K562 (cell line): ENCODE data around the gene VTCN1. TPM values are rescaled to one million over a fixed set of nuclear protein-coding genes. Genes with fewer than 3 reads are reported as not detected.

Experiments used
- ATAC-seq: fragments of 200-7000 bp; cut with Tn5 transposase; 3 replicates; pipeline ENCODE4 v1.9.1; 2020; ENCODE audit warnings: moderate library complexity
- BruUV-seq: library from RNA; stranded (reverse); fragments of 400-500 nt; replicated peaks from 2 replicates; lab custom pipeline; 2021; lab: Mats Ljungman, UMichigan
- CTCF ChIA-PET: fragments of 300-600 bp; formaldehyde crosslinking; extraction: SDS; loops from one replicate; lab custom pipeline; 2021; ENCODE audit warnings: low intra/inter-chr PET ratio; lab: Yijun Ruan, JAX
- POLR2A ChIA-PET: fragments of 300-600, 350-650 bp; sonication (Branson Sonifier 250); formaldehyde crosslinking; extraction: SDS; loops from one replicate; lab custom pipeline; 2021; ENCODE audit warnings: antibody characterized with exemption, inconsistent platforms; lab: Yijun Ruan, JAX
- DNase-seq, 4 experiments: peaks; one replicate each; pipeline versions ENCODE4 v3.0.0 to v3.0.0-alpha.2; 2011 to 2018; ENCODE audit warnings: low spot score in 3 of 4, mixed read lengths in 3 of 4; ENCODE audit errors: extremely low read depth in 1 of 4
- FAIRE-seq: peaks from 2 replicates; lab custom pipeline; 2011; peaks lifted over from hg19 to GRCh38; lab: Jason Lieb, UNC
- H2AFZ ChIP-seq: 2 replicates; pipeline ENCODE4 v1.6.0; 2011; ENCODE audit warnings: low read depth, low read length, control low read depth, inconsistent platforms
- H3K27ac ChIP-seq: fragments of 200-600 bp; 3 replicates; pipeline ENCODE4 v1.8.0; 2011; ENCODE audit warnings: low read depth, mild to moderate bottlenecking, control low read depth, inconsistent platforms, low read length, moderate library complexity, mixed read lengths; ENCODE audit errors: extremely low read depth
- H3K27me3 ChIP-seq, 2 experiments: fragments of 300-600 bp in 1 of 2; 2 replicates in 1 of 2; 3 replicates in 1 of 2; pipeline versions ENCODE4 v1.6.0 to v1.8.0; 2011; ENCODE audit warnings: inconsistent platforms in 2 of 2, low read length in 2 of 2, mild to moderate bottlenecking in 1 of 2, mixed read lengths in 1 of 2, moderate library complexity in 1 of 2; ENCODE audit not compliant: control insufficient read depth in 2 of 2, insufficient read depth in 2 of 2
- H3K36me3 ChIP-seq: fragments of 300-600 bp; 3 replicates; pipeline ENCODE4 v1.8.0; 2011; ENCODE audit warnings: mild to moderate bottlenecking, low read length, inconsistent platforms; ENCODE audit not compliant: control insufficient read depth, insufficient read depth
- H3K4me1 ChIP-seq, 2 experiments: fragments of 200-600 bp in 1 of 2; replicated peaks in 1 of 2; 2 replicates in 1 of 2; 3 replicates in 1 of 2; pipeline versions ENCODE4 v1.5.1 to v1.8.0; 2011; ENCODE audit warnings: inconsistent platforms in 2 of 2, low read length in 2 of 2, mild to moderate bottlenecking in 1 of 2, mixed read lengths in 1 of 2, moderate library complexity in 1 of 2; ENCODE audit not compliant: control insufficient read depth in 2 of 2, insufficient read depth in 2 of 2
- H3K4me2 ChIP-seq: 2 replicates; pipeline ENCODE4 v1.6.1; 2011; ENCODE audit warnings: low read length, control low read depth, inconsistent platforms, mixed read lengths; ENCODE audit not compliant: insufficient read depth
- H3K4me3 ChIP-seq: fragments of 200-600 bp; sonication (generic), shearing (Covaris generic); 2 replicates; pipeline ENCODE4 v1.5.1; 2016; ENCODE audit warnings: control low read depth, inconsistent platforms
- H3K79me2 ChIP-seq: fragments of 200-600 bp; 3 replicates; pipeline ENCODE4 v1.8.0; 2011; ENCODE audit warnings: low read length, inconsistent platforms; ENCODE audit not compliant: control insufficient read depth, insufficient read depth
- H3K9ac ChIP-seq, 2 experiments: 2 replicates each; pipeline versions ENCODE4 v1.6.0 to v1.6.1; 2011; ENCODE audit warnings: low read depth in 2 of 2, low read length in 2 of 2, control low read depth in 1 of 2, inconsistent platforms in 1 of 2, mild to moderate bottlenecking in 1 of 2, mixed read lengths in 1 of 2; ENCODE audit not compliant: insufficient read depth in 1 of 2
- H3K9me1 ChIP-seq: one replicate; pipeline ENCODE4 v1.6.0; 2011; ENCODE audit warnings: inconsistent platforms, mild to moderate bottlenecking, low read length, moderate library complexity; ENCODE audit not compliant: control insufficient read depth, insufficient read depth
- H3K9me3 ChIP-seq: replicated peaks from 2 replicates; pipeline ENCODE4 v1.5.1; 2011; ENCODE audit warnings: low read depth, low read length, inconsistent platforms; ENCODE audit not compliant: control insufficient read depth, insufficient read depth
- H4K20me1 ChIP-seq: replicated peaks from 2 replicates; pipeline ENCODE4 v1.6.1; 2011; ENCODE audit warnings: low read length, inconsistent platforms, mixed read lengths; ENCODE audit not compliant: control insufficient read depth, insufficient read depth
- ARID2 ChIP-seq: fragments of 450-650 bp; IDR thresholded peaks from 2 replicates; pipeline ENCODE4 v1.6.1; 2017; ENCODE audit warnings: antibody characterized with exemption, mild to moderate bottlenecking
- HNRNPUL1 ChIP-seq: fragments of 200-400 bp; formaldehyde crosslinking; IDR thresholded peaks from 2 replicates; pipeline ENCODE4 v1.6.1; 2017; ENCODE audit warnings: low read length
- KHSRP ChIP-seq: fragments of 450-650 bp; IDR thresholded peaks from 2 replicates; pipeline ENCODE4 v1.6.1; 2017
- NR2C2 ChIP-seq, 2 experiments: fragments of 200-800 bp in 1 of 2; sonication (Bioruptor generic) in 1 of 2; sonication (generic) in 1 of 2; formaldehyde crosslinking in 1 of 2; IDR thresholded peaks; 2 replicates each; pipeline versions ENCODE4 v1.6.1 to v1.8.0; 2016 to 2022; ENCODE audit warnings: mild to moderate bottlenecking in 1 of 2, missing compliant biosample characterization in 1 of 2, missing genetic modification characterization in 1 of 2, missing genetic modification reagents in 1 of 2
- SRSF9 ChIP-seq: fragments of 200-400 bp; formaldehyde crosslinking; IDR thresholded peaks from 2 replicates; pipeline ENCODE4 v1.6.1; 2017; ENCODE audit warnings: low read depth, low read length, borderline replicate concordance
- ZNF282 ChIP-seq: sonication (generic); formaldehyde crosslinking; IDR thresholded peaks from 2 replicates; pipeline ENCODE4 v1.8.1; 2023; ENCODE audit warnings: missing genetic modification reagents
- ZNF507 ChIP-seq: conservative IDR thresholded peaks from 2 replicates; pipeline ENCODE4 v1.6.1; 2017; ENCODE audit warnings: missing genetic modification characterization, missing compliant biosample characterization
- in situ Hi-C: fragments of 300-500 bp; cut with MboI; formaldehyde crosslinking; loops from 4 replicates; pipeline ENCODE4 v1.15.0; 2018; ENCODE audit warnings: inconsistent platforms, mixed read lengths
- intact Hi-C: fragments of 100-400 bp; cut with micrococcal nuclease; formaldehyde crosslinking; loops from 2 replicates; pipeline ENCODE4 v1.14.2; 2022
- polyA plus RNA-seq, 8 experiments: library from polyadenylated mRNA; depleted of rRNA in 4 of 8; stranded (reverse) in 5 of 8; unstranded in 3 of 8; fragments of >200 nt; fragmentation: Nextera tagmentation in 2 of 8; fragmentation: Illumina TruSeq in 1 of 8; extraction: Ambion mirVana in 2 of 8; extraction: Trizol in 1 of 8; gene quantifications; 2 replicates each; pipeline versions ENCODE4 v1.2.1 to v1.2.3, GENCODE V29; 2011 to 2014; ENCODE audit warnings: inconsistent platforms in 1 of 8, missing spikeins in 1 of 8
- total RNA-seq, 7 experiments: library from RNA; depleted of rRNA in 6 of 7; stranded (reverse); fragments of >200 nt in 6 of 7; fragmentation: Illumina TruSeq in 2 of 7; extraction: Trizol in 2 of 7; gene quantifications; 2 replicates each; pipeline versions ENCODE4 v1.2.1 to v1.2.3, GENCODE V29; 2011 to 2021; ENCODE audit warnings: low replicate concordance in 1 of 7
- TF ChIP-seq, protein P1 (sequence below): fragments of 200-400 bp; formaldehyde crosslinking; IDR thresholded peaks from 2 replicates; pipeline ENCODE4 v1.6.1; 2017; ENCODE audit warnings: mild to moderate bottlenecking, low read depth, low read length, moderate library complexity
- TF ChIP-seq, protein P2 (sequence below): fragments of 450-650 bp; IDR thresholded peaks from 2 replicates; pipeline ENCODE4 v1.6.1; 2017; ENCODE audit warnings: antibody characterized with exemption

The VTCN1 gene
- total and polyA plus RNA-seq, 9 of the 15 experiments (the other 6 are each of a cell fraction or from before 2014, with no cell fraction given): not detected

DNA sequence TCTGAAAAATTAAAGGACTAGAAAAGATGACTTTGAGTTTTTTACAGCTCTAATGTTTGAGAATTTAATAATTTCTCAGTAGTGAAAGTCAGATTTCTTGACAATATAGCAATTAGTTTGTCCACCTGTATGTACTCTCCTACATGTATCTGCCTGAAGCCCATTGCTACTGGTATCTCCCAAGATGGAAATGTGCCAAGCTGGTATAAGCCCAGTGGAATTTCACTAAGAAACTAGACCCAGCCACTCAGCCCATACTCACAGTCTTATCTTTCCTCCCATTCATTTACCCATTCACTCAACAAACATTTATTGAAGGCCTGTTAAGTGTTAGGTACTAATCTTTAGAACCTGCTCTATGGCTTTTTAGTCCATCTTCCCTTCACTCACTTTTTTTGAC lies 67.6 kb downstream of the VTCN1 start:
- Histone ChIP-seq H3K27ac (no peak overlapping the region), H2AFZ (no peak overlapping the region), H3K4me2 (no peak overlapping the region), H3K27me3 (peaks cover 14 to 21% of the 10 kb centered on the region in 2 experiments; a peak in 3 of 5 replicates), H3K79me2 (no peaks in the 10 kb centered on the region)
- BruUV-seq: no TSS peak
- no peak for FAIRE-seq
- TF ChIP-seq ARID2 (no peak), KHSRP (no peak), HNRNPUL1 (no peak), NR2C2 (CRISPR knock-in tag; IDR thresholded peaks at IDR 0.05) (no peak), NR2C2 (tag; IDR thresholded peaks at IDR 0.05) (no peak), ZNF507 (tag) (no peak), ZNF282 (no peak), SRSF9 (no peak)
- TF ChIP-seq, protein P1, sequence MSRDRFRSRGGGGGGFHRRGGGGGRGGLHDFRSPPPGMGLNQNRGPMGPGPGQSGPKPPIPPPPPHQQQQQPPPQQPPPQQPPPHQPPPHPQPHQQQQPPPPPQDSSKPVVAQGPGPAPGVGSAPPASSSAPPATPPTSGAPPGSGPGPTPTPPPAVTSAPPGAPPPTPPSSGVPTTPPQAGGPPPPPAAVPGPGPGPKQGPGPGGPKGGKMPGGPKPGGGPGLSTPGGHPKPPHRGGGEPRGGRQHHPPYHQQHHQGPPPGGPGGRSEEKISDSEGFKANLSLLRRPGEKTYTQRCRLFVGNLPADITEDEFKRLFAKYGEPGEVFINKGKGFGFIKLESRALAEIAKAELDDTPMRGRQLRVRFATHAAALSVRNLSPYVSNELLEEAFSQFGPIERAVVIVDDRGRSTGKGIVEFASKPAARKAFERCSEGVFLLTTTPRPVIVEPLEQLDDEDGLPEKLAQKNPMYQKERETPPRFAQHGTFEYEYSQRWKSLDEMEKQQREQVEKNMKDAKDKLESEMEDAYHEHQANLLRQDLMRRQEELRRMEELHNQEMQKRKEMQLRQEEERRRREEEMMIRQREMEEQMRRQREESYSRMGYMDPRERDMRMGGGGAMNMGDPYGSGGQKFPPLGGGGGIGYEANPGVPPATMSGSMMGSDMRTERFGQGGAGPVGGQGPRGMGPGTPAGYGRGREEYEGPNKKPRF: no peak
- TF ChIP-seq, protein P2, sequence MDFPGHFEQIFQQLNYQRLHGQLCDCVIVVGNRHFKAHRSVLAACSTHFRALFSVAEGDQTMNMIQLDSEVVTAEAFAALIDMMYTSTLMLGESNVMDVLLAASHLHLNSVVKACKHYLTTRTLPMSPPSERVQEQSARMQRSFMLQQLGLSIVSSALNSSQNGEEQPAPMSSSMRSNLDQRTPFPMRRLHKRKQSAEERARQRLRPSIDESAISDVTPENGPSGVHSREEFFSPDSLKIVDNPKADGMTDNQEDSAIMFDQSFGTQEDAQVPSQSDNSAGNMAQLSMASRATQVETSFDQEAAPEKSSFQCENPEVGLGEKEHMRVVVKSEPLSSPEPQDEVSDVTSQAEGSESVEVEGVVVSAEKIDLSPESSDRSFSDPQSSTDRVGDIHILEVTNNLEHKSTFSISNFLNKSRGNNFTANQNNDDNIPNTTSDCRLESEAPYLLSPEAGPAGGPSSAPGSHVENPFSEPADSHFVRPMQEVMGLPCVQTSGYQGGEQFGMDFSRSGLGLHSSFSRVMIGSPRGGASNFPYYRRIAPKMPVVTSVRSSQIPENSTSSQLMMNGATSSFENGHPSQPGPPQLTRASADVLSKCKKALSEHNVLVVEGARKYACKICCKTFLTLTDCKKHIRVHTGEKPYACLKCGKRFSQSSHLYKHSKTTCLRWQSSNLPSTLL: no peak
- TF ChIP-seq, all 486 proteins: peak for 0
- ATAC-seq (no peak), DNase-seq (no peak)
- ChIA-PET POLR2A (no interaction called here), CTCF (no interaction called here)
- Histone ChIP-seq H3K4me3 (no peak overlapping the region), H3K4me1 (no peaks in the 10 kb centered on the region), H3K9me1 (no peaks in the 10 kb centered on the region), H3K9me3 (no peaks in the 10 kb centered on the region), H3K36me3 (no peaks in the 10 kb centered on the region), H4K20me1 (no peaks in the 10 kb centered on the region), H3K9ac (no peak overlapping the region)
- intact Hi-C loops: no loop called here
- in situ Hi-C loops: no loop called here
